CD4-positive, alpha-beta T cell treated with Interleukin-17A for 1 hour (primary cell): ENCODE results near the gene ABHD3.
A peak's percentile ranks its signal among the peaks of the same experiment; 100 is the strongest.
"Not testable (repeated sequence)": the region's sequence is repeated elsewhere in the genome, so short reads cannot be mapped to it uniquely, and the experiment has no call there.

ENCODE experiments used
- DNase-seq: peaks from one replicate; pipeline ENCODE4 v3.0.0-alpha.2; 2020

The ABHD3 gene

GRCh38 chr18:21703241-21703820 is 1.2 kb downstream of the ABHD3 start:
- DNase-seq: peak; percentile 55

- no peak for DNase-seq
Observed at GRCh38 chr18:21702602-21703001, 2.0 kb downstream of the ABHD3 start.

- no peak for DNase-seq
Observed at GRCh38 chr18:21701621-21702020, 3.0 kb downstream of the ABHD3 start.

GRCh38 chr18:21700528-21701075 is 4.0 kb downstream of the ABHD3 start:
- DNase-seq: no peak

DNA sequence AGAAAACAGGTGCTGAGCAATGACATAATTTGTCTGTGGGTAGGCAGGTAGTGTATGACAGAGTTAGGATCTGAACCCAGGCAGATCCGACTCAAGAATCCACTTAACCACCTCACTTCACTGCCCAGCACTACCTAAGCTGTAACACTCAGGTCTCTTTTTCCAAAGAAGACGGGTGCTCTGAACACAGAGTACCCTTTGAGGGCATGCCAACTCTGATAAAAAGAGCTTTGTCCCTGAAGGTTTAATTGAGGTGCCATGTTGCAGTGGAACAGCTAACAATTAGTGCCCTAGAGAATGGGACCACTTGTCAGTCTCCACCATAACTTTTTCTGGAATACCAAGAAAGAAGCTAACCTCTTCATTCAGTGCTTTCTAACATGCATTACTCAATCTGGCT is 11.3 kb downstream of the ABHD3 start:
- DNase-seq: no peak

DNA sequence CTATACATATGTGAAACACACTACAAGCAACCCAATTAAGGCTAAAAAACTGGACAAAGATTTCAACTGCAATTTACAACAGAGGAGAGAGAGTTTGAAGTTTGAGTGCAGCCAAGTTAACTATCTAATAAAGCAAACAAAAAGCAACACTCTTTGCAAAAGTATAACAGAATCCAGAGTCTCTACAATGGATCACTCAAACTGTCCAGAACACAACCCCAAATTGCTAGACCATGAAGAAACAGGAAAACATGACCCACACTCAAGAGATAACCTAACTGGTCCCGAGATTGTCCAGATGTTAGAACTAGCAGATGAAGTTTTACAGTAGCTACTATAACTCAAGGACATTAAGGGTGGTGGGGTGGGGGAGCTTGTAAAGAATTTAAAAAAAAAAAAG is 14.8 kb downstream of the ABHD3 start:
- no peak for DNase-seq

DNA sequence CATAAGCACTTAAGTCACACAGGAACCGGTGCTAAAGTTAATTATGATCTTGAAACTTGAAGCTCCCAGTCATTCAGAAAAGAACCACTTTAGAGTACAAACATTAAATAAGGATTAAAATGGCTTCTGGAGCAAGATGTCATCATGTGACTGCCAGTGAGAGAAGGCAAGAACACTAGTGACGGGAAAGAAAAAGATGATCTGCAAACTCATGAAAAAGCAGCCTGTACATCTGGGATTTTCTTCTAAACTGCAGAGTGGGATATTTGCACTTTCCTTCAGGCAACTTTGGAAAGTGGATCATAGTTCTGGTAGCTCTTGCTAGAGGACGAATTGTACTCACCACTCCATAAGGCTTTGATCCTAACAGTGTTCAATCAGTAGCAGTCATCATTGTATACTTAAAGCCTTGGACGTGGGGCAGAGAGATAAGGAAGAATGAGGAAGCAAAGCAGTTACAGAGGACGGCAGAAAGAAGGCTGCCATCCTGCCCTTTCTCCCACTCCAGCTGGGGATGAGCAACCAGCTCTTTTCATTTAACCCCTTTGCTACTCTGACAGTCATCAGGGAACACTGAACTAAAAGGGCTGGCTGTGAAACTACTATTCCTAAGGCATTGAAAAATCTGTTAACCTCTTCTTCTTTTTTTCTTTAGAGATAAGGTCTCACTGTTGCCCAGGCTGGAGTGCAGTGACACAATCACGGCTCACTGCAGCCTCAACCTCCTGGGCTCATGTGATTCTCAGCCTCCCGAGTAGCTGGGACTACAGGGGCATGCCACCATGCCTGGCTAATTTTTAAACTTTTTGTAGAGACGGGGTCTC is 18.1 kb downstream of the ABHD3 start:
- DNase-seq: no peak

- DNase-seq: not testable (repeated sequence)
Observed at GRCh38 chr18:21685556-21685981, 19.0 kb downstream of the ABHD3 start.

DNA sequence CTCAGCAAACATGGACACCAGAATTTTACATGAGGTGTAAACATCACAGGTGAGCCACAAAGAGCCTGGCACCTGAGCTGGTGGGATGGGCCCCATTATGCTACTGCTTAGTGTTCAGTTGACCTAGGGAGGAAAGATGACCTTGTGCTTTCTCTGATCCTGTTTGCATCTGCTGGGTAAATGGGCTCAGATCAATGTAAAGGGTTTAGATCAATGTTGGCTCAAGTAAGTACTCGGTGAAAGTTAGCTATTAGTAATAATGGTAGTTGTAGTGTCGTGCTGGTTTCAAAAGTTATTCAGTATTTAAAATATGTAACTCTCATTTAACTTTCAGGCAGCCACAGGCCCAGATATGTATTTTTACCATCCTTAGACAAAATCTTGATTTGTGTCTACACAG is 19.8 kb downstream of the ABHD3 start:
- no peak for DNase-seq

- DNase-seq: peak; percentile 68
Observed at GRCh38 chr18:21682371-21683051, 22.1 kb downstream of the ABHD3 start.

DNA sequence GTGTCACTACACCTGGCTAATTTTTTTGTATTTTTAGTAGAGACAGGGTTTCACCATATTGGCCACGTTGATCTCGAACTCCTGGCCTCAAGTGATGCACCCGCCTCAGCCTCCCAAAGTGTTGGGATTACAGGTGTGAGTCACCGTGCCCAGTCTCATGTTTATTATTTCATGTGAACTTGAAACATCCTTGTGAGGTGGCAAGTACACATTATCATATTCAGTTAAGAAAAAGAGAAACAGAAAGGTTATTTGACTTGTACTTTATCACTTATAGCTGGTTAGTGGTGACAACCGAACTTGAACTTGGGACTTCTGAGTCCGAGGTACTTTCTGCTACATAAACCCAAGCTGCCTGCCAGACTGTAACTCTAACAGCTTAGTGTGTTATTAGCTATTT is 24.4 kb downstream of the ABHD3 start:
- DNase-seq: no peak

- no peak for DNase-seq
Observed at GRCh38 chr18:21678859-21679258, 25.7 kb downstream of the ABHD3 start.

GRCh38 chr18:21675354-21675753 is 29.2 kb downstream of the ABHD3 start:
- not testable (repeated sequence) for DNase-seq

- no peak for DNase-seq
Observed at GRCh38 chr18:21672521-21673267, 31.9 kb downstream of the ABHD3 start.

GRCh38 chr18:21669736-21670285 is 34.8 kb downstream of the ABHD3 start:
- no peak for DNase-seq

DNA sequence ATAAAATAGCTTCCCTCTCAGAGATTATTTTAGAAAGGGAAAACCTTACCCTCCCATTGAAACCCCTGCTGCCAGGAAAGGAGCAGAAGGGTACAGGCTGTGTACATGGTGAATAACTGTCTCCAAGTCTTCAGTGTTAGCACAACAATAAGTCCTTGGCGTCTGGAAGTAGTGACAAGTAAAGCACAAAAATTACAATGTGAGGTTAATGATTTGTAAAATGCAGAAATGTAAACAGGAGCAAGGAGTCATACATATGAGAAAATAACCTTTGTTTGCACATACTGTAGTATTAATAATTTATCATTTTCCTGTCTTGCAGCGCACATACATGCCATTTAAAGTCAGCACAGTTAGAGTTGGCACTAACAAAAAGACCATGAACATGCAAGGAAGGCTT is 40.5 kb downstream of the ABHD3 start:
- no peak for DNase-seq

GRCh38 chr18:21663578-21663977 is 41.0 kb downstream of the ABHD3 start:
- no peak for DNase-seq

DNA sequence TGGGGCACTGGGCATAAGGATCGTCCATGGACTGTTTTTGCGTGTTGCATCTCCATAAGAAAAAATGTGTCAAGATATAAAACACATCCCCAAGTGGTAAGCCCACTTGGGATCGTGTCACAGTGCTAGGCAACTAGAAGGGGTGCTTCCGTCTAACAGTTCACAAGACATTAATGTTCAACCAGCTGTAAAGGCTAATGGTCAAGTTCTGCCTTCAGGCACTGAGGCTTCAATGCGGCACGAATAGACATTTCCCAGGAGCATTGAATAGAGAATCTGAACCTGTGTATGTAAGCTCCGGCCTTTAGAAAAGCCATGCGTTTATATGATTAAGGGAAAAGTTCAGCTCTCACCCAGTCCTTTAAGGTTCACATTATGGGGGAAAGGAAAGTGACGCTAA is 42.0 kb downstream of the ABHD3 start:
- DNase-seq: no peak

DNA sequence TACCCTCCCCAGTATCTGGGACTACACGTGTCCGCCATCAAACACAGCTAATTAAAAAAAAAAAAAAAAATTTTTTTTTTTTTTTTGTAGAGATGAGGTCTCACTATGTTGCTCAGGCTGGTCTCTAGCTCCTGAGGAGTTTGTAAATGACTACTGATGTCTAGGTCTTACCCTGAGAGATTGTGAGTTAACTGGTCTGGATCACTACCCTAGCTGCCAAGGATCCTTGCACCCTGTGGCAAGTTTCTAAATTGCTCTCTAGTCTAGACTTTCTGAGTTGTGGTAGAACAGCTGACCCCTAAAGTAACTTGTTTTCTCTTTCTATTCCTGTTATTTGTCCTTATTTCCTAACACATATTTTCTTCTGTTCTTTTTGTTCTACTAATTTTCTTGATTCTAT is 44.5 kb downstream of the ABHD3 start:
- no peak for DNase-seq

DNA sequence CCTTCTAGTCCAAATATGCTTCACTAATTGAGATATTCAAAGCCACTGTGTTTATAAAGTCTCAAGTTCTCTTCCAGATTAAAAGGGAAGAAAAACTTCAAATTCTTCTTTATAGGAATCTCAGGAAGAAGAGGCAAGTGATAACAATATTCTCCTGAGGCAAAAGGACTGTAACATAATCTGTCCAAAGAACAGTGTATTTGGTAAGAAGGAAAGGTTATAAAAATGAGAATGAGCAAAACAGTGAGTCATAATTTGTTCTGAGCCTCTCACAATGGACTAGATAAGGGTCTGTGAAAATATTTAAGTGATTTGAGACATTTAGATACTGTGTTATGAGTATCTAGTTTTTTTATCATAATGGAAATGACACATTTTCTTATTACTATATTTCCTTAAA is 48.2 kb downstream of the ABHD3 start:
- no peak for DNase-seq

DNA sequence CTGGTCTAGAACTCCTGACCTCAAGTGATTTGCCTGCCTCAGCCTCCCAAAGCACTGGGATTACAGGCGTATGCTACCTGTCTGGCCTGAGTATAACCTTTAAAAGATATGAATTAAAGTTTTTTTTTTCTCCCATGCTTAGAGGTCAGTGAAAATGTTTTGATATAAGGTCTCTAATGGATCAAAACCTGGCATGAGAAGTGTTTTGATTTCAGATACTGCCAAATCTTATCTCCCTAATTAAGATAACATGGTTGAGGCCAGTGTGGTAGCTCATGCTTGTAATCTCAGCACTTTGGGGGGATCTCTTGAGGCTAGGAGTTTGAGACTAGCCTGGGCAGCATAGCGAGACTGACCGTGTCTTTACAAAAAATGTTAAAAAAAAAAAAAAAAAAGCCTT is 51.2 kb downstream of the ABHD3 start:
- DNase-seq: no peak

DNA sequence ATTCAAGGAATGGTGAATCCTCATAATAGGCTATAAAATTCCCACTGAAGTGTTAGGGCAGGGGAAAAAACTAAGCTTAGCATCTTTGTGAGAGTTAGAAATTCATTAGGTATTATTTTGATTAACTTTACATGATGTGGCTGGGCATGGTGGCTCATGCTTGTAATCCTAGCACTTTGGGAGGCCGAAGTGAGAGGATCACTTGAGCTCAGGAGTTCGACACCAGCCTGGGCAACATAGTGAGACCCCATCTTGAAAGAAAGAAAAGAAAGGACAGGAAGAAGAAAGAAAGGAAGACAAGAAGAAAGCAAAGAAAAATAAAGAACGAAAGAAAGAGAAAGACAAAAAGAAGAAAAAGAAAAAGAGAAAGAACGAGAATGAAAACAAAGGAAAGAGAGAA is 52.5 kb downstream of the ABHD3 start:
- DNase-seq: no peak

DNA sequence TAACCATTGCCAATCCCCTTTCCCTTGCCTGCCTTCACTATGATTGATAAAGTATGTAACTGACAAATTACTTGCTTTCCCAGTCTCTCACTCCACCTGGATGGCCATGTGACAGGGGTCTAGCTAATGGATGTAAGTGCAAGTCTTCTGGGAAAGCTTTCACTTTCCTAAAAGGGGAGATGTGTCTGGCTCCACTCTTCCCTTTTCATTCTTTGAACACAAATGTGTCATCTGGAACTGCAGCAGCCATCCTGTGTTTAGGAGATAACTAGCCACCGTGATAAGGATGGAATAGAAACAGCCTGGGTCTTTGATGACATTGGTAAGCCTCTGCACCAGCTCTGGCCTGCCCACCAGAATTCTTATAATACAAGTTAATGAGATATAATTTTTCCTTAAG is 54.3 kb downstream of the ABHD3 start:
- DNase-seq: no peak
